Fibroblast of lung (primary cell): ENCODE data around the gene SCGB3A2.

Experiments used
- CTCF ChIP-seq, 2 donors: IDR thresholded peaks in 1 of 2; conservative IDR thresholded peaks in 1 of 2; 1 replicate in 1 of 2; 2 replicates in 1 of 2; pipeline ENCODE4 v1.5.1; 2011 to 2012; ENCODE audit warnings: low read length in 2 of 2, control low read depth in 1 of 2, inconsistent platforms in 1 of 2, low read depth in 1 of 2, mild to moderate bottlenecking in 1 of 2
- EZH2 ChIP-seq: IDR thresholded peaks from 2 replicates; pipeline ENCODE4 v1.5.1; 2012; ENCODE audit warnings: low read length, control low read depth, mild to moderate bottlenecking; ENCODE audit errors: missing control alignments

DNA sequence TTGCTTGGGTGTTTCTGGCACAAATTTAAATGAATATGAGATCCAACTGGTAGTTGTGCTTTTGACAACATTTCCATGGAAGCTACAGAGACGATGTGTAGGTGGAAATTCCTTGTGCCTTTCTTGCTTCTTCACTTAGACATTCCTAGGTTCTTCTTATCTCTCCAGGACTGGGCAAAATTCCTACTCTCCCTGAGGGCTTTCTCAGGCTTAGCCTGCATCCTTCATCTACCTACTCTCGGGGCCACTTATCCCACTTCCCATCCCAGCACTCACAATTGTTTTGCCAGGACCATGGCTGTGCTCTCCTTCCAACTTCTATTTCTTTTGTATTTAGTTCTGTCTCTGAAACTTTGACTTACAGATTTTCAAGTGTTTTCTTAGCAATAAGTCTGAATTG, 29.3 kb upstream of the SCGB3A2 start:
- TF ChIP-seq CTCF (conservative IDR thresholded peaks at IDR 0.05 in 1 of 2, IDR thresholded peaks at IDR 0.05 in 1 of 2; ENCODE audit: low read depth in 1 of 2, low read length in 2 of 2) (no peak), EZH2 (no peak)
